Measurements from ENCODE around the gene CCR1.
"Not testable (repeated sequence)": the region's sequence is repeated elsewhere in the genome, so short reads cannot be mapped to it uniquely, and the experiment has no call there.

Gene CCR1

GRCh38 chr3:46187341-46187700 lies 20.8 kb downstream of the CCR1 start:
- in situ Hi-C loops (cut with MboI; ENCODE audit: low sequenced_read_pairs), result no loop called here

GRCh38 chr3:46186471-46187340 lies 21.4 kb downstream of the CCR1 start:
- in situ Hi-C loops (cut with MboI; ENCODE audit: low sequenced_read_pairs), result no loop called here

GRCh38 chr3:46184469-46184868 lies 23.6 kb downstream of the CCR1 start:
- in situ Hi-C loops (cut with MboI; ENCODE audit: low sequenced_read_pairs), result no loop called here

GRCh38 chr3:46183330-46183729 lies 24.8 kb downstream of the CCR1 start:
- in situ Hi-C loops (cut with MboI; ENCODE audit: low sequenced_read_pairs), result no loop called here

- in situ Hi-C loops (cut with MboI; ENCODE audit: low sequenced_read_pairs), result no loop called here
Observed at GRCh38 chr3:46168583-46169345, 39.3 kb downstream of the CCR1 start.

- in situ Hi-C loops (cut with MboI; ENCODE audit: low sequenced_read_pairs), result no loop called here
Observed at GRCh38 chr3:46163556-46164041, 44.5 kb downstream of the CCR1 start.

- in situ Hi-C loops (cut with MboI; ENCODE audit: low sequenced_read_pairs), result no loop called here
Observed at GRCh38 chr3:46162975-46163555, 45.0 kb downstream of the CCR1 start.

GRCh38 chr3:46157685-46158084 lies 50.4 kb downstream of the CCR1 start:
- in situ Hi-C loops (cut with MboI; ENCODE audit: low sequenced_read_pairs), result not testable (repeated sequence)

- in situ Hi-C loops (cut with MboI; ENCODE audit: low sequenced_read_pairs), result no loop called here
Observed at GRCh38 chr3:46154311-46154710, 53.8 kb downstream of the CCR1 start.

All from HL-60/S4 (cell line).